Stimulated activated CD4-positive, alpha-beta T cell treated with anti-CD3 and anti-CD28 coated beads, Interleukin-1b, Interleukin-23, amount 100 ng/mL, for 1 hour (primary cell): ENCODE measurements around the gene TRANK1.

Source experiments
- DNase-seq, 2 donors: peaks; one replicate each; pipeline ENCODE4 v3.0.0-alpha.2; 2020; ENCODE audit warnings: low read depth in 2 of 2

The TRANK1 gene

DNA sequence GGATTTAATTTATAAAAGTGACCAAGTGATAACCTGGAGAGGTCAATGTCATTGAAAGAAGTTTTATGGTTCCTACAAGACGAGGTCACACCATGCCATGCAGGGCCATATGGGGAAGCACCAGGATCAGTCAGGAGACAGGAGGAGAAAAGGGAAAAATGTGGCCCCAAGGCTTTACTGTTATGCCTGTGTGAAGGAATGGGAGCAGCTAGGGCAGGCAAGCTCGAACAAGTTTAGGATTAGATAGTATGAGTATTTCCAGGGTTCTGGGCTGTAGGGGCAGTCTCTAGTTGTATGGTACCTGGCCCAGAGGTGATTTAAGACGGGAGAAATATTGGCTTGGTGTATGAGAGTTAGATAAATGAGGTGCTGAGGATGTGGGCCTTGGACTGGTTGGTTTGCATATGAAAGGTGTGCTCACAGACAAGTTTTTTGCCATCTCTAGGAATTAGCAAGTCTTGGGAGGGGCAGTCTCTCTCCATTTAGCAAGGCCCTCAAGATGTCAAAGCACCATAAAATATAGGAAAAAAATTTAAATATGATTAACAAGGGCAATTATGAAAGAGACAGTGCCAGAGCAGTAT, 144.2 kb downstream of the TRANK1 start:
- no peak for DNase-seq

DNA sequence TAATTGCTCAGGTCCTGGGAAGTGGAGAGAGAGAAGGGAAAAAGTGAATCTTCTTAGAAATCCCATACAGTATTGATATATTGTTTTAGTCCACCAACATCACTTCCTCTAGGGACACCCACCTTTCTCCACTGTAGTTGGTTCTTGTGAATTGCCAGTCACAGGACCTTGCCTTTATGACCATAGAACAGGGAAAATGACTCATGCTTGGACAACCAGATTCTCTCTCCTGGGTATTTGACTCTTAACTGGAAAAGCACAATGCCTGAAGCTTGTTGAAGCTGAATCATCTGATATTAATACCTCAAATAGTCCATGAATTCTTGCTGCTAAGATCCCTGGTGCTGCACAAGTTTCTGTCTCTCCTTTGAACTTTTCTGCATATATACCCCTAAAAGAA, 148.0 kb downstream of the TRANK1 start:
- DNase-seq: no peak

DNA sequence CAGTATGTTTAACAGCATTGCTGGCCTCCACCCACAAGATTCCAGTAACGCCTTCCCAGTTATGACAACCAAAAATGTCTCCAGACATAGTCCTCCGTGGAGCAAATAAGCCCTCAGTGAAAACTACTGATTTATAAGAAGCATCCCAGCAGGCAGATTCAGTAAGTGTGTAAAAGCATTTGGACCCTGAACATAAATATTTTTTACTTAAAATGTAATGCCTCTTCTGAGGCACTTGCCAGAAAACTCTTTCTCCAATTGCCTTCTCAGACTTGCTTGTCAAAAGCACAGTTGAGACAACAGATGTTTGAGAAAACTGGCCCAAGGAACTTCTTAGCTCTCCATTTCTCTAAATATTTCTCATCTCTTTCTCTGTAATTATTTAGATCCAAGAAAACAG, 148.7 kb downstream of the TRANK1 start:
- DNase-seq: no peak

DNA sequence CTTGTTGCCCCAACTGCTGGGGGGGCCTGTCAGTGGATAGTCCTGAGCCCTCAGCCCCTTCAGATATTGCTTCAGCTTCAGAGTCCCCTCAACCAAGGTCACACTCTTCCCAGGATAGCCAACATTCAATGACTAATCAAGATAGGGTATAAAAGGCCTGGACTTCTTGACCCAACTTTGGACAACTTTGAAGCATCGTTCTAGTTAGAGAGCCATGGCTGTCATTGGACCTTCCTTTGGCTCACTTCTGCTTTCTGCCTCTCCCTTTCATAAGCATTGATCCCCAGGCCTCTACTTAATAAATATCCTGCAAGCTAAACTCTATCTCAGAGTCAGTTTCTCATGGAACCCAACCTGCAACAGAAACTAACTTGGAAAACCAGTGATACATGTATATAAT, 149.2 kb downstream of the TRANK1 start:
- DNase-seq: no peak

DNA sequence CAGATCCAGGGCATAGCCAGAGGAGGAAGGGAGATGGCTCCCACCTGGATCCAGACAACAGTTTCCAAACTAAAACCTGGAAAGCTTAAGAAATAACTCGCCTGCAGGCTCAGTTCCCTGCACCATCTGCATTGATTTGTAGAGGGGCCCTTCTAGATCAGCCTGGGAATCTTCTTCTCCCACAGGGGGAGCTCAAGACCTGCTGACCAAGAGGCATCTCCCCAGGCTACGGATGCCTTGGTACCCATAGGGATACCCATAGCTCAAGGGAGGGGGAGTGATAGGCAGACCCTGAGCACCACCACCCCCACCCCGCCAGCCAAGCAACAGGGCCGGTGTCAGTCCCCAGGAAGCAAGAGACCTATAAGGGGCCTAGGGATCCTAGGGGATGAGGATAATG, 152.5 kb downstream of the TRANK1 start:
- DNase-seq: no peak

DNA sequence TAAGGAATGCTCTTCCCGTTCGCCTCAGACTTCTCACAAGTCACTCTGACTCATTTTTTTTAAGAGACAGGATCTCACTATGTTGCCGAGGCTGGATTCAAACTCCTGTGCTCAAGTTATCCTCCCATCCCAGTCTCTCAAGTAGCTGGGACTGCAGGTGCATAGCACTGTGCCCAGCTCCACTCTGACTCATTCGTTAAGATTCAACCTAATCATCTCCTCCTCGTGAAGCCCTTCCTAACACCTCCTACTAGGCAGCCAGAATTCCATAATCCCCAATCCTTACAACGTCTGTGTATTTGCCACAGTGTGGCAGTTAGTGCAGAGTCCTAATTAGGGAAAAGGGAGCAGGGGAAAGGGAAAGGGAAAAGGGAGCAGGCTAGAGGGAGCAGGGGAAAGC, 154.1 kb downstream of the TRANK1 start:
- DNase-seq: no peak

DNA sequence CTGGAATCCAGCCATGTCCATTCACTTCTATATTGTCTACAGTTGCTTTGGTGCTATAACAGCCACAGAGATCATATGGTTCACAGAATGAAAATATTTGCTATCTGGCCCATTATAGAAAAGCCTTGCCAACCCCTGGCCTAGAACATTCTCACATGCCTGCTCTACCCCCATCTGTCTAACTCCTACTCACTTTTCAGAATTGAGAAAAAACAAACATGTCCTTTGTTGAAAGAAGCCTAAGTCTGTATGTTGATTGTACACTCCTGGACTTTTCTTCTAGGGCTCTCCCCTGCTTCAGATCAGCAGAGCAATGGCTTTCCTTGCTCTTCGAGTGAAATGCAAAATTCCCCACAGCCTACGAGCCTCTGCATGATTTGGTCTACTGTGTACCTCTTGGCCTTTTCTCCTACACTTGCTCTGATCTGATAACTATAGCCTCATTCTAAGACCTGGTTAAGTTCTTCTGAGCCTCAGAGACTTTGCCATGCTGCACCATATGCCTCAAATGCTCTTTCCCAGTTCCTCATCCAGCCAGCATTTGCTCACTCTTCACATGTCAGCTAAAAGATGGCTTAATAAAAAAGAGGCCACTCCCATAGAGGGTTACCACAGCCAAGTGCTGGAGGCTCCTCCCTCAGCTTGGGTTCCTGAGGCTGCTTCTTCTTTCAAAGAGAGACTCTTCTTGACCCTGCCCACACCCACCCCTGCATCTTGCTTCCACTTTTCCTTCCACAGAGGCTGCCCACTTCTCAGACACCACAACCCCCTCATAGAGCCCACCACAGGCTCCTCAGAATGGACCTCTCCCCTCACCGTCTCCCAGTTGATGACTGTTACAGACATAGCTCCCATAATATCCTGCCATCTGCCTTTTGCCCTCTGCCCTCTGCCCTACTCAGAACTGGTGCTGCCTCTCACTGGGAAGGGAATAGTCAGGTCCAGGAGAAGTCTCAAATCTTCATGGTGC, 157.6 kb downstream of the TRANK1 start:
- DNase-seq: no peak

DNA sequence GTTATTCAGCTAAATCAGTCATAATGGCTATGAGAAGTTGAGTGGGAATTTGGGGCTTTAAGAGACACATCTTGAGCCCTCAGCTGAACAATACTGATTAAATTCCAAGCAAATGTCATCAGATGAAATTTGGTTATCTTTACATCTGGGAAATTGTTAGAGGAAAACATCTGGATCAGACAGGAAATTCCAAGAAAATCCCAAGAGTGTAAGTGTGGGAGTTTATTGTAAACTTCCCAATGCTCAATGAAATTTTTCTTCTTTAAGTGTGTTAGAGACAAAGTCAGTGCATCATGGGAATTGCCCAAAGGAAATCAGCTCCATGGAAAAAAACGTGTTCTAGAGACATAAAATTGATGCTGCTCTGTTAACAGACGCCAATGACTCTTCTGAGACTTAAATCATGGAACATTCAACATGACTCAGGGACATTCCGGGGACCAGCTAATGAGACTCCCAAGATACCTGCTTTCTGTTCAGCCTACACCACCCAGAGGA, 160.7 kb downstream of the TRANK1 start:
- DNase-seq: no peak

DNA sequence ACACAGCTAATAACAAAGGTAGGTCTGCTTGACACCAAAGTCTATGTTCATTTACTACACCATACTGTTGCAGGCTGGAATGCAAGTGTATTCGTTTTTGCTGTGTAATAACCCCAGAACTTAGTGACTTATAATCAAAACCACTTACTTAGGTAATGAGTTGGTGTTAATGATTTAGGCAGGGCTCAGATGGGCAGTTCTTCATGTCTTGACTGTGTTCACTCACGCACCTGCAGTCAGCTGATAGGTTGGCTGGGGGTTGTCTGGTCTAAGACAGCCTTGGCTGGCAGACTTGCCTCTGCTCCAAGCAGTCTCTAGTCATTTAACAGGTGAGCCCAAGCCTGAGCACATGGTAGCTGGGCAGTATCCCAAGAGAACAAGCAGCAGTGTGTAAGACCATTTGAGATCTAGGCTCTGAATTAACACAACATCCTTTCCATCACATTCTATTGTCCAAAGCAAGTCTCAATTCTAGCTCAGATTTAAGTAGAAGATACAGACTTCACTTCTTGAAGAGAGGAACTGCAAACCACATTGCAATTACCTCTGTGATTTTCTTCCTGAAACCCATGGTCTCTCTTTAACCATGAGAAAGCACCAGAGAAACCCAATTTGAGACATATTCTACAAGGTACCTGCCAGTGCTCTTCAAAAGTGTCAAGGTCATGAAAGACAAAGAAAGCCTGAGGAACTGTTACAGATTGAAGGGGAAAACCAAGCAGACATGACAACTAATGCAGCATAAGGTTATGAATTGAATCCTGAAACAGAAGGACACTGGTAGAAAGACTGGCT, 167.2 kb downstream of the TRANK1 start:
- no peak for DNase-seq
